HepG2 (cell line): ENCODE data around the gene CYLD. TPM values are rescaled to one million over a fixed set of nuclear protein-coding genes. Genes with fewer than 3 reads are reported as not detected.

ENCODE experiments used
- ATAC-seq: fragments of 200-7000 bp; cut with Tn5 transposase; 3 replicates; pipeline ENCODE4 v1.9.1; 2020; ENCODE audit warnings: mild to moderate bottlenecking, moderate library complexity
- BruUV-seq: library from RNA; stranded (reverse); fragments of 400-500 nt; replicated peaks from 2 replicates; lab custom pipeline; 2021; lab: Mats Ljungman, UMichigan
- CTCF ChIA-PET: fragments of 300-600 bp; formaldehyde crosslinking; extraction: SDS; loops from one replicate; lab custom pipeline; 2021; ENCODE audit warnings: low total read pairs, inconsistent platforms, low intra/inter-chr PET ratio; lab: Yijun Ruan, JAX
- POLR2A ChIA-PET: fragments of 350-600 bp; sonication (Branson Sonifier 250); formaldehyde crosslinking; loops from one replicate; lab custom pipeline; 2020; ENCODE audit warnings: antibody characterized with exemption, inconsistent platforms; lab: Yijun Ruan, JAX
- DNase-seq: peaks from one replicate; pipeline ENCODE4 v3.0.0-alpha.2; 2015; ENCODE audit warnings: low spot score
- FAIRE-seq: peaks from 3 replicates; lab custom pipeline; 2011; peaks lifted over from hg19 to GRCh38; lab: Jason Lieb, UNC
- H2AFZ ChIP-seq: one replicate; pipeline ENCODE4 v1.6.1; 2011; ENCODE audit warnings: low read length, inconsistent platforms
- H3K27ac ChIP-seq: fragments of 300-600 bp; 3 replicates; pipeline ENCODE4 v1.8.0; 2011; ENCODE audit warnings: mixed run types, mild to moderate bottlenecking, mixed read lengths, low read length, inconsistent platforms; ENCODE audit not compliant: insufficient read depth; ENCODE audit errors: extremely low read length
- H3K27me3 ChIP-seq, 2 experiments: fragments of 200-600 bp in 1 of 2; 2 replicates in 1 of 2; 3 replicates in 1 of 2; pipeline versions ENCODE4 v1.6.0 to v1.8.0; 2011; ENCODE audit warnings: low read length in 2 of 2, mild to moderate bottlenecking in 2 of 2, moderate library complexity in 2 of 2, inconsistent platforms in 1 of 2; ENCODE audit not compliant: insufficient read depth in 2 of 2, control insufficient read depth in 1 of 2
- H3K36me3 ChIP-seq, 2 experiments: fragments of 200-600 bp in 1 of 2; replicated peaks in 1 of 2; 2 replicates in 1 of 2; 3 replicates in 1 of 2; pipeline versions ENCODE4 v1.5.1 to v1.8.0; 2011; ENCODE audit warnings: low read length in 2 of 2, inconsistent platforms in 1 of 2; ENCODE audit not compliant: insufficient read depth in 2 of 2, control insufficient read depth in 1 of 2
- H3K4me1 ChIP-seq: 2 replicates; pipeline ENCODE4 v1.5.1; 2012; ENCODE audit warnings: low read length, inconsistent platforms; ENCODE audit not compliant: insufficient read depth
- H3K4me2 ChIP-seq: 2 replicates; pipeline ENCODE4 v1.6.0; 2011; ENCODE audit warnings: low read depth, low read length, inconsistent platforms
- H3K4me3 ChIP-seq, 3 experiments: fragments of 200-600 bp in 1 of 3; sonication (generic), shearing (Covaris generic) in 1 of 3; replicated peaks in 1 of 3; 2 replicates each; pipeline ENCODE4 v1.5.1; 2011 to 2016; ENCODE audit warnings: low read length in 3 of 3, inconsistent platforms in 2 of 3, low read depth in 2 of 3, mild to moderate bottlenecking in 2 of 3, control low read depth in 1 of 3, mixed read lengths in 1 of 3; ENCODE audit not compliant: insufficient read depth in 1 of 3
- H3K79me2 ChIP-seq: one replicate; pipeline ENCODE4 v1.6.1; 2011; ENCODE audit warnings: low read length, inconsistent platforms; ENCODE audit not compliant: insufficient read depth
- H3K9ac ChIP-seq: 2 replicates; pipeline ENCODE4 v1.6.0; 2011; ENCODE audit warnings: mild to moderate bottlenecking, low read depth, low read length, inconsistent platforms; ENCODE audit not compliant: insufficient read depth
- H3K9me3 ChIP-seq: 2 replicates; pipeline ENCODE4 v1.5.1; 2012; ENCODE audit warnings: mild to moderate bottlenecking, low read length
- H4K20me1 ChIP-seq: 2 replicates; pipeline ENCODE4 v1.6.0; 2011; ENCODE audit warnings: inconsistent platforms, mild to moderate bottlenecking, low read length, moderate library complexity; ENCODE audit not compliant: insufficient read depth
- FOXA3 ChIP-seq: IDR thresholded peaks from 2 replicates; pipeline ENCODE4 v1.6.1; 2016; ENCODE audit warnings: missing genetic modification reagents, missing compliant biosample characterization
- GFI1 ChIP-seq: sonication (generic); formaldehyde crosslinking; IDR thresholded peaks from 2 replicates; pipeline ENCODE4 v1.5.0; 2020; ENCODE audit warnings: missing genetic modification reagents, mild to moderate bottlenecking, borderline replicate concordance
- KLF11 ChIP-seq: IDR thresholded peaks from 2 replicates; pipeline ENCODE4 v1.6.1; 2016; ENCODE audit warnings: missing compliant biosample characterization
- NAIF1 ChIP-seq: sonication (generic); formaldehyde crosslinking; IDR thresholded peaks from 2 replicates; pipeline ENCODE4 v1.5.0; 2020; ENCODE audit warnings: mild to moderate bottlenecking, missing genetic modification reagents, borderline replicate concordance
- PAX8 ChIP-seq: sonication (generic); formaldehyde crosslinking; IDR thresholded peaks from 2 replicates; pipeline ENCODE4 v1.8.0; 2022; ENCODE audit warnings: mild to moderate bottlenecking, missing genetic modification reagents, borderline replicate concordance
- PRPF4 ChIP-seq: fragments of 200-400 bp; formaldehyde crosslinking; IDR thresholded peaks from 2 replicates; pipeline ENCODE4 v1.6.1; 2016; ENCODE audit warnings: low read length, low read depth; ENCODE audit not compliant: poor library complexity, severe bottlenecking
- RFX5 ChIP-seq: IDR thresholded peaks from 2 replicates; pipeline ENCODE4 v1.6.1; 2011; ENCODE audit warnings: low read depth, low read length, improper control_type of control experiment
- SKIL ChIP-seq: sonication (generic); formaldehyde crosslinking; IDR thresholded peaks from 2 replicates; pipeline ENCODE4 v1.8.0; 2022; ENCODE audit warnings: missing genetic modification reagents, mild to moderate bottlenecking, moderate library complexity, borderline replicate concordance
- SMYD3 ChIP-seq: sonication (generic); formaldehyde crosslinking; IDR thresholded peaks from 2 replicates; pipeline ENCODE4 v1.8.1; 2023; ENCODE audit warnings: mild to moderate bottlenecking, missing genetic modification reagents
- YY1 ChIP-seq: IDR thresholded peaks from 2 replicates; pipeline ENCODE4 v1.6.1; 2011; ENCODE audit warnings: low read length, low read depth, moderate library complexity, mild to moderate bottlenecking; ENCODE audit not compliant: insufficient read depth, insufficient replicate concordance
- ZNF280D ChIP-seq: sonication (generic); formaldehyde crosslinking; IDR thresholded peaks from 2 replicates; pipeline ENCODE4 v1.5.1; 2020; ENCODE audit warnings: mild to moderate bottlenecking, missing genetic modification reagents
- ZNF430 ChIP-seq: sonication (generic); formaldehyde crosslinking; IDR thresholded peaks from 2 replicates; pipeline ENCODE4 v1.9.0; 2021; ENCODE audit warnings: mild to moderate bottlenecking, missing genetic modification reagents
- WGBS: methylation state at CpG from one replicate; pipeline ENCODE4 v1.1.6; 2017; ENCODE audit warnings: low lambda C conversion rate; 5-methylcytosine and 5-hydroxymethylcytosine counted together
- in situ Hi-C: cut with HindIII; loops from 2 replicates; pipeline ENCODE4 v1.10.0; 2017; ENCODE audit warnings: low pct_unique_long_range_greater_than_20kb; ENCODE audit not compliant: extremely low pct_ligation_motif_present
- intact Hi-C: fragments of 100-400 bp; cut with micrococcal nuclease; formaldehyde crosslinking; loops from one replicate; pipeline ENCODE4 v1.10.0; 2022; ENCODE audit not compliant: unreplicated experiment
- polyA plus RNA-seq, 8 experiments: library from polyadenylated mRNA; depleted of rRNA in 3 of 8; stranded (reverse) in 7 of 8; unstranded in 1 of 8; fragments of >200 nt; fragmentation: Illumina TruSeq in 4 of 8; extraction: Trizol in 4 of 8; gene quantifications; 2 replicates each; pipeline versions ENCODE4 v1.2.1 to v1.2.3, GENCODE V29; 2011 to 2016; ENCODE audit warnings: low read depth in 4 of 8, missing spikeins in 1 of 8, mixed read lengths in 1 of 8; ENCODE audit not compliant: insufficient read depth in 1 of 8
- total RNA-seq, 5 experiments: library from RNA; depleted of rRNA; stranded (reverse); fragments of >200 nt; fragmentation: Illumina TruSeq; extraction: Trizol; gene quantifications; 2 replicates each; pipeline ENCODE4 v1.2.3, GENCODE V29; 2016; ENCODE audit warnings: low read depth in 1 of 5

CYLD gene
- total and polyA plus RNA-seq, 2 of the 13 experiments (the other 11 are each of a cell fraction or from before 2014, with no cell fraction given), result 6.1 to 11.4 TPM

- intact Hi-C loops, result no loop called here
- Histone ChIP-seq H3K4me3 (no peak overlapping the region), H4K20me1 (no peaks in the 10 kb centered on the region), H3K27ac (no peak overlapping the region), H3K9me3 (no peaks in the 10 kb centered on the region), H3K4me2 (no peak overlapping the region), H3K36me3 (no peaks in the 10 kb centered on the region), H3K9ac (no peak overlapping the region), H3K27me3 (peaks cover 3 to 32% of the 10 kb centered on the region in 2 experiments; a peak in 3 of 5 replicates), H3K4me1 (no peaks in the 10 kb centered on the region), H2AFZ (no peak overlapping the region), H3K79me2 (no peaks in the 10 kb centered on the region)
- ChIA-PET CTCF (no interaction called here), POLR2A (interaction anchor here (0.6 kb wide), 1 partner anchor 97 kb away, joined by 3 read pairs; no protein-coding TSS in a partner anchor)
- no peak for FAIRE-seq
- no peak for DNase-seq
- no peak for ATAC-seq
- no TSS peak for BruUV-seq
- WGBS, result 47% methylated on average over 8 of the region's 8 CpGs
- TF ChIP-seq YY1 (no peak), GFI1 (no peak), NAIF1 (no peak), RFX5 (no peak), SMYD3 (no peak), SKIL (no peak), ZNF280D (no peak), ZNF430 (no peak), PAX8 (CRISPR knock-in tag) (no peak), FOXA3 (no peak), KLF11 (CRISPR knock-in tag) (no peak), PRPF4 (no peak)
- in situ Hi-C loops, result no loop called here
Measured at GRCh38 chr16:50818380-50818779, 76.5 kb downstream of the CYLD start.
